Measurements from ENCODE around the gene ACSL1.
"Not testable (repeated sequence)": the region's sequence is repeated elsewhere in the genome, so short reads cannot be mapped to it uniquely, and the experiment has no call there.

Gene ACSL1

DNA sequence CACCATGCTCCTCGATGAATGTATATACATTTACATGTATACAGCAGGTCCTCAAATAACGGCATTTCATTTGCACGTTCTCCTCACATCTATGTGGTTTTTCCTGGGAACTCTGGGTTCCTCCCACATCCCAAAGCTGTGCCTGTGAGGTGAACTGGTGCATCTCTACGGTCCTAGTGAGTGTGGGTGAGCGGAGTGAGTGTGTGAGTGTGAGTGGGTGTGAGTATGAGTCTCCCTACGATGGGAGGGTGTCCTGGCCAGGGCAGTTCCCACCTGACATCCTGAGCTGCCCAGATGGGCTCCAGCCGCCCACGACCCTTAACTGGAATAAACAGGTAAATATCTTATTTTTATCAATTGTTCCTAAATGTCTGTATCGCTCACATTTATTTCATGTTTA, 40.0 kb downstream of the ACSL1 start:
- no peak for DNase-seq (ENCODE audit: low spot score)

DNA sequence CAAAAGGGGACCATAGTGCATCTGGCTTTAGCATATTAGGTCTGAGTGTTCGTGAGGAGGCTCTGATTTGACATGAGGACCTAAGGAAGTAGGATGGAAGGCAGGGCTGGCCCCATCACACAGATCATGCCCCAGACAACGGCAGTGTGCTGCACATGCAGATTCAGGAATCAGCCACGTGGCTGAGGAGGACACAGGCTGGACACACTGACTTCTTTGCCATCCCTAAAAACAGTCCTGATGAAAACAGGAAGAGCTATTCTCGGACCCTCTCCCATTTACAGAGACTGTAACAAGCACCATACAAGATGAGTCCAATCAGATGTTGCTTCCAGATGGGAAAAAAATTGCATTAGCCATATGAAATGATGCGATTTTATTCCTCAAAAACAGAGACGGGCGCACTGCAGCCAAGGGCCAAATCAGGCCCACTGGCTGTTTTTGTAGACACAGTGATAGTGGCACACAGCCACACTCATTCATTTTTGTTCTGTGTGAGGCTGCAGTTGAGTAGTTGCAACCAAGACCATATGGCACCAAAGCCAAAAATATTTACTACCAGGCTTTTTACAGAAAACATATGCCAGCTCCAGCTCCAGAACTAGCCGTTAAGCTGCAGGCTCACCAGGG, 41.0 kb downstream of the ACSL1 start:
- peak; percentile 39 for DNase-seq (ENCODE audit: low spot score)

- no peak for DNase-seq (ENCODE audit: low spot score)
These were observed 42.9 kb downstream of the ACSL1 start for GRCh38 chr4:184782731-184783373.

DNA sequence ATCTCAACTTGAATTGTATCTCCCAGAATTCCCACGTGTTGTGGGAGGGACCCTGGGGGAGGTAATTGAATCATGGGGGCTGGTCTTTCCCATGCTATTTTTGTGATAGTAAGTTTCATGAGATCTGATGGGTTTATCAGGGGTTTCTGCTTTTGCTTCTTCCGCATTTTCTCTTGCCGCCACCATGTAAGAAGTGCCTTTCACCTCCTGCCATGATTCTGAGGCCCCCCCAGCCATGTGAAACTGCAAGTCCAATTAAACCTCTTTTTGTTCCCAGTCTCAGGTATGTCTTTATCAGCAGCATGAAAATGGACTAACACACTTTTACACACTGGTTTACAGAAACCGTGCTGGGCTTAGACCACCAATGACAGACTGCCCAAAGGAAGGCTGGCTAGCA, 46.6 kb downstream of the ACSL1 start:
- not testable (repeated sequence) for DNase-seq (ENCODE audit: low spot score)

- no peak for DNase-seq (ENCODE audit: low spot score)
These were observed 47.4 kb downstream of the ACSL1 start for GRCh38 chr4:184778325-184778724.

DNA sequence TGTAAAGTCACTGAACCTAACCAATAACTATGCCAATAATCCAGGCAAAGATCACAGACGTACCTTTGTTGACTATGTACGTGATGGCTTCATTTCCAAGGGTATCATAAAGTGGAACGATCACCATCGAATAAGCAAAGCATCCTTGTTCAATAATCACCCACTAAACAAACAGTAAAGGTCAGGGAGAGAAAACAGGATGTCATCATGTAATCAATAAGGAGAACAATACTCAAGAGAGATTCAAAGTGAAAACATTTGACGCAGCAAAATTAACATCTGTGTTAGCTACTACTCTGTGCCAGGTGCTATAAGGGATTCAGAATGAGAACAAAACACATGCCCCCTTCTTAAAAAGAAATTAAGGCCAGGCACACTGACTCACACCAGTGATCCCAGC, 48.9 kb downstream of the ACSL1 start:
- no peak for DNase-seq (ENCODE audit: low spot score)

- DNase-seq (ENCODE audit: low spot score), result no peak
These were observed 49.8 kb downstream of the ACSL1 start for GRCh38 chr4:184775854-184776555.

GRCh38 chr4:184774152-184774551, 51.6 kb downstream of the ACSL1 start:
- DNase-seq (ENCODE audit: low spot score), result no peak

DNA sequence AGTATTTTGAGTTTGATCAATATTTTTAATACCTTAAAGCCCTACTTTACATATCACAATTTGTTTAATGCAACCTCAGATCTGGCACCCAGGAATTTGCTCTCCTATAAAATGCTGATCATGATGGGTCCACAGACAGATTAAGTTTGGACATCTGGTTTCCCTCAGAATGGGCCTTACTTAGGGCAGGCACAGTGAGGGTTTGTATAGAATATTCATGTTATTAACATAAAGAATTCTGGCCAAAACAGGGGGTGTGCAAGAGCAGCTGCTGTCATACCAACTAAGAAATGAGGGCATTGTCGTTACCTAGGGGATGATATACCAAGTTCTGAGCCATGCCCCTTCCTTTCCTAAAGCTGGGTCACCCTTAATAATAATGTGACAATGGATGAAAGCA, 54.4 kb downstream of the ACSL1 start:
- DNase-seq (ENCODE audit: low spot score), result no peak

DNA sequence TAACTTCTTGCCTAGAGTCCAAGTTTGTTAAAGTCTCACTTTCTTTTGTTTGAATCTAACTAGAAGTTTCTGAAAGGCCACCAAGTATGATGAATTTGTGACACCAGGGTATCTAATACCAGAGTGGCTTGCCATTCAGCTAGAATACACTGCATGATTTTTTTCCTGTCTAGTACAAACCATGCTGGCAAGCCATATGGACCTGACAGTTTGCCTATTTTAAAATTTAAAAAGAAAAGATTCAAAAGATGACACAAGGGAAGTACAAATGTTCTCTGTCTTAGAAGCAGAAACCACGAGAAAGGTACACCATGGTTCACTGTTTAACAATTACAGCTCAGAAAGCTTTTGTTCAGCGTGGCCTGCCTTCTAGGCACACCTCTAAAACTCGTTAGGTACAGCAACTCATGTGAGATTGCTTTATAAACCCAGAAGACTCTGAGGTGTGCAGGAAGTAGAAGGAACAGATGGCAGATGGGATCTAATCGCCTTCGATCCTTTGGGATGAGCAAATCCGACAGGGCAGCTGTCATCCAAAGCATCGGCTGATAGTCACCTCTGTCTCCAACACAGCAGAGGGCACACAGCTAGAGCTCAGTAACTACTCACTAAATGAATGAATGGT, 56.5 kb downstream of the ACSL1 start:
- peak; percentile 46 for DNase-seq (ENCODE audit: low spot score)

- DNase-seq (ENCODE audit: low spot score), result no peak
These were observed 57.5 kb downstream of the ACSL1 start for GRCh38 chr4:184768296-184768695.

DNA sequence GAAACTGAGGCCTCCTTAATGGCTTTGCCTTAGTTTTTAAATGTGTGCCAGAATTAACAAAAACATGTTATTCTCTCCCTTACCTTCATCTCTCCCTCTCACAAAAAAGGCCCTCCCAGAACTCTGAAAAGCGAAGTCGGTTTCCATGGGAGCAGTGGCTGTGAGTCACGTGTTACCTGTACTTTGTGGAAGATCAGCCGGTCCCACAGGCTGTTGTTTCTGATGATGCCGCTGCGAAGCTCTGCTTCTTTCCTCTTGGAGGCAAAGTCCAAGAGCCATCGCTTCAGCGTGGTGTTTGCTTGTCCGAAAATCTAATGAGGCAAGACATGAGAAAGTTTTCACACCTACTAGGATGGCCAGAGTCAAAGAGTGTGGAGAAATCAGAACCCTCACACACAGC, 59.3 kb downstream of the ACSL1 start:
- DNase-seq (ENCODE audit: low spot score), result no peak

GRCh38 chr4:184765473-184766340, 60.1 kb downstream of the ACSL1 start:
- no peak for DNase-seq (ENCODE audit: low spot score)

DNA sequence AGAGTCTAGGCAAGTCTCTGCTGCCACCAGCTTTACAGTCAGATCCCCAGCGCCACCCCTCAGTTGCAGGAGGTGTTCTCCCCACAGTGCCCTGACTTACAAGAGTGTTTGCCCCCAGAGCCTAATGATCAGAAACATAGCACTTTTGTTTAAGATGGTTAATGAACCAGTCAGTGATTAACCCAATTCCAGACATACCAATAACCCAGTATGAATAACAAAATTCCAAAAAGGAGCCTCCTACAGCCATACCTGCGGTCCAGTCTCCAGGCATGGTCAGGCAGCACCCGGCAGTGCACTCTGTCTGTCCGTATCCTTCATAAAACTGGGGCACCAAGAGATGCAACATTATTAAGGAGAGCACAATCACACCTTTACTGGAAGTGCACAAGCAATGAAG, 61.2 kb downstream of the ACSL1 start:
- no peak for DNase-seq (ENCODE audit: low spot score)

- DNase-seq (ENCODE audit: low spot score), result no peak
These were observed 62.5 kb downstream of the ACSL1 start for GRCh38 chr4:184763150-184763780.

DNA sequence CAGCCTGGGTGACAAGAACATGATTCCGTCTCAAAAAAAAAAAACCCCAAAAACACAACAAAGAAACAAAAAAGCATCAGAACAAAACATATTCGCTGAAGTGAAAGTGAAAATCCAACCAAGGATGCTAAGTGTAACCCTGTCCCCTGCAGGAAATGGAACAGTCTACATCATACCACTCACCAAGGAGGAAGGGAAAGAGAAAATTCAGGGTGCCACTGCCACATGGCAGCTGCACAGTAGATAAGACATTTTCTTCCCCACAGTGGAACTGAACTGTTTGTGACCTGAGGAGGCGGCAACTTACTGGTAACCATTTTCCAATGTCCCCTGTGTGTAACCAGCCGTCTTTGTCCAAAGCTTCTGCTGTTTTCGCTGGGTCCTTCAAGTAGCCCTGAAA, 63.7 kb downstream of the ACSL1 start:
- DNase-seq (ENCODE audit: low spot score), result no peak

GRCh38 chr4:184760681-184761080, 65.1 kb downstream of the ACSL1 start:
- DNase-seq (ENCODE audit: low spot score), result no peak

DNA sequence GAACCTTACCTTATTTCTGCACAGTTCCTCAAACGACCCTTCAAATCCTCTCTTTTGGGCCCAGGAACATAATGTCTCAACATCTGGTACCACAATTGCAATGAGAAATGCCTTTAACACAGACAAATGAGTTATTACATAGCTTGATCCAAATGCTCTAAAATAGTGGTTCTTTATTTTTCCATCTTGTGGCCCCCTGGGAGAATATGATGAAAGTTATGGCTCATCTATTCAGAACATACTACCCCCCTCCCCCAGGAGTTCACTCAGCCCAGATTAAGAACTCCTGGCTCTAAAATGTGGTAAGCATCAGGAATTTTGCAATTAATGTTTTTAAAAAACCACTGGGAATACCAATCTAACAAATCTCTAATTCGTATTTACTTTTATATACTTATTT, 68.0 kb downstream of the ACSL1 start:
- DNase-seq (ENCODE audit: low spot score), result no peak

DNA sequence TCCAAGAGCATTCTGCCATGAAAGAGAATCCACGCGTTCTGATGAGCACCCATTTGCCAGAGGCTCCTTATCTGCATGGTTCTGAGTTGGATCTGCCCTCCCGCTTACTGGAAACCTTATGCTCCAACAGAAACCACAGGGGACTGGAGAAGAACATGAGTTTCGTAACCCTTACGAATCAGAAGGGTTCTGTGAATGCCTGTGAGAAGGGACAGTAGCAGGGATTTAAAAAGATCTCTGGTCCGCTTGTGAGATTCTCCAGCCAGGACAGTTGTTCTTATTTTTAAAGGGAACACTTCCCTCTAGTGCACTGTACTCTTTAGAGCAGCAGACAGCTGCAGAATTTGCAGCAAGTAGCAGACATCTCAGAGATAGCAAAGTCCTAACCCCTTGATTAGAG, 69.4 kb downstream of the ACSL1 start:
- no peak for DNase-seq (ENCODE audit: low spot score)

DNA sequence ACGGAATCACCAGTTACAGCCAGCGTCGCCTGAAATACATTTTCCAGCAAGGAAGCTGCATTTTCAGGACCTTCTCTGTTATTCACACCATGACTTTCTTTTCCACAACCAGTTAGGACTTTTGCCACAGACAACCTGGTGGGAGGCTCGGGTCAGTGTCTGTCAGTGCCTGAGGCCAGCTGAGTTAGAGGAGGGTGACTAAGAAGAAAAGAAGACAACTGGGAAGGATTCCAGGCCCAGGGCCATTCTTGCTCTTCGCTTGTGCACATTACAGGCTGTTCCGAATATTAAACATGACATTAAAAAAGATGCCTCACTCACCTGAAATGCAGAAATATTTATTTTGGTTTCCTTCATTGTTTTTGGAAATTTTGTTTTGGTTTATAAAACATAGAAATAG, 70.5 kb downstream of the ACSL1 start:
- DNase-seq (ENCODE audit: low spot score), result no peak

- no peak for DNase-seq (ENCODE audit: low spot score)
These were observed 73.1 kb downstream of the ACSL1 start for GRCh38 chr4:184752496-184753275.
